ENCODE results near the gene KRT25.

DNA sequence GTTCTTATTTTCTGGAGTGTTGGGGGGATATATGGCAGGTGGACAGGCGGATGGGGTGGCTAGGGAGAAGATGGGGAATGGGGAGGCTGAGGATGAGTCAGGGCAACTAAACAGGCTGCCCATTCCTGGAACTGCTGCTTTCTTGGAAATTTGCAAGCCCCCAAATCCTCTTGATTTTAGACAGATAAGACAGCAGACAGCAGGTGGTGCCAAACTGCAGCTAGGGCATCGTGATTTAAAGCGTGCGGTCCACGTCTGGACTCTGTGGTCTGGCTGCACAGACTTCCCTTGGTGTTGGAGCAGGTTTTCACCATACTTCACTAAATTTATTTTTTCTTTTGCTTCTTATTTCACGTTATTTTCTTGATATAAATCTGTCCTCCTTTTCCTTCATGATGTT, 40.7 kb downstream of the KRT25 start:
- TF ChIP-seq, protein P1, sequence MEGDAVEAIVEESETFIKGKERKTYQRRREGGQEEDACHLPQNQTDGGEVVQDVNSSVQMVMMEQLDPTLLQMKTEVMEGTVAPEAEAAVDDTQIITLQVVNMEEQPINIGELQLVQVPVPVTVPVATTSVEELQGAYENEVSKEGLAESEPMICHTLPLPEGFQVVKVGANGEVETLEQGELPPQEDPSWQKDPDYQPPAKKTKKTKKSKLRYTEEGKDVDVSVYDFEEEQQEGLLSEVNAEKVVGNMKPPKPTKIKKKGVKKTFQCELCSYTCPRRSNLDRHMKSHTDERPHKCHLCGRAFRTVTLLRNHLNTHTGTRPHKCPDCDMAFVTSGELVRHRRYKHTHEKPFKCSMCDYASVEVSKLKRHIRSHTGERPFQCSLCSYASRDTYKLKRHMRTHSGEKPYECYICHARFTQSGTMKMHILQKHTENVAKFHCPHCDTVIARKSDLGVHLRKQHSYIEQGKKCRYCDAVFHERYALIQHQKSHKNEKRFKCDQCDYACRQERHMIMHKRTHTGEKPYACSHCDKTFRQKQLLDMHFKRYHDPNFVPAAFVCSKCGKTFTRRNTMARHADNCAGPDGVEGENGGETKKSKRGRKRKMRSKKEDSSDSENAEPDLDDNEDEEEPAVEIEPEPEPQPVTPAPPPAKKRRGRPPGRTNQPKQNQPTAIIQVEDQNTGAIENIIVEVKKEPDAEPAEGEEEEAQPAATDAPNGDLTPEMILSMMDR (IDR thresholded peaks at IDR 0.05): no peak
- TF ChIP-seq, protein P2, sequence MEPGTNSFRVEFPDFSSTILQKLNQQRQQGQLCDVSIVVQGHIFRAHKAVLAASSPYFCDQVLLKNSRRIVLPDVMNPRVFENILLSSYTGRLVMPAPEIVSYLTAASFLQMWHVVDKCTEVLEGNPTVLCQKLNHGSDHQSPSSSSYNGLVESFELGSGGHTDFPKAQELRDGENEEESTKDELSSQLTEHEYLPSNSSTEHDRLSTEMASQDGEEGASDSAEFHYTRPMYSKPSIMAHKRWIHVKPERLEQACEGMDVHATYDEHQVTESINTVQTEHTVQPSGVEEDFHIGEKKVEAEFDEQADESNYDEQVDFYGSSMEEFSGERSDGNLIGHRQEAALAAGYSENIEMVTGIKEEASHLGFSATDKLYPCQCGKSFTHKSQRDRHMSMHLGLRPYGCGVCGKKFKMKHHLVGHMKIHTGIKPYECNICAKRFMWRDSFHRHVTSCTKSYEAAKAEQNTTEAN (CRISPR knock-in tag; IDR thresholded peaks at IDR 0.05): no peak
- TF ChIP-seq USF1 (CRISPR knock-in tag; IDR thresholded peaks at IDR 0.05): no peak
- TF ChIP-seq ATF2 (CRISPR knock-in tag; IDR thresholded peaks at IDR 0.05; ENCODE audit: borderline replicate concordance, low read depth): no peak
- TF ChIP-seq, protein P3, sequence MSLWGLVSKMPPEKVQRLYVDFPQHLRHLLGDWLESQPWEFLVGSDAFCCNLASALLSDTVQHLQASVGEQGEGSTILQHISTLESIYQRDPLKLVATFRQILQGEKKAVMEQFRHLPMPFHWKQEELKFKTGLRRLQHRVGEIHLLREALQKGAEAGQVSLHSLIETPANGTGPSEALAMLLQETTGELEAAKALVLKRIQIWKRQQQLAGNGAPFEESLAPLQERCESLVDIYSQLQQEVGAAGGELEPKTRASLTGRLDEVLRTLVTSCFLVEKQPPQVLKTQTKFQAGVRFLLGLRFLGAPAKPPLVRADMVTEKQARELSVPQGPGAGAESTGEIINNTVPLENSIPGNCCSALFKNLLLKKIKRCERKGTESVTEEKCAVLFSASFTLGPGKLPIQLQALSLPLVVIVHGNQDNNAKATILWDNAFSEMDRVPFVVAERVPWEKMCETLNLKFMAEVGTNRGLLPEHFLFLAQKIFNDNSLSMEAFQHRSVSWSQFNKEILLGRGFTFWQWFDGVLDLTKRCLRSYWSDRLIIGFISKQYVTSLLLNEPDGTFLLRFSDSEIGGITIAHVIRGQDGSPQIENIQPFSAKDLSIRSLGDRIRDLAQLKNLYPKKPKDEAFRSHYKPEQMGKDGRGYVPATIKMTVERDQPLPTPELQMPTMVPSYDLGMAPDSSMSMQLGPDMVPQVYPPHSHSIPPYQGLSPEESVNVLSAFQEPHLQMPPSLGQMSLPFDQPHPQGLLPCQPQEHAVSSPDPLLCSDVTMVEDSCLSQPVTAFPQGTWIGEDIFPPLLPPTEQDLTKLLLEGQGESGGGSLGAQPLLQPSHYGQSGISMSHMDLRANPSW (CRISPR knock-in tag; conservative IDR thresholded peaks at IDR 0.05; ENCODE audit: low read depth): no peak
- TF ChIP-seq, protein P4, sequence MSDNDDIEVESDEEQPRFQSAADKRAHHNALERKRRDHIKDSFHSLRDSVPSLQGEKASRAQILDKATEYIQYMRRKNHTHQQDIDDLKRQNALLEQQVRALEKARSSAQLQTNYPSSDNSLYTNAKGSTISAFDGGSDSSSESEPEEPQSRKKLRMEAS (CRISPR knock-in tag; IDR thresholded peaks at IDR 0.05): no peak
- no peak for TF ChIP-seq NR1H2 (CRISPR knock-in tag; IDR thresholded peaks at IDR 0.05)
- no peak for TF ChIP-seq CREB1 (CRISPR knock-in tag; IDR thresholded peaks at IDR 0.05)
